SK-N-SH (cell line): ENCODE results near the gene FAM184B. TPM values are rescaled to one million over a fixed set of nuclear protein-coding genes. Genes with fewer than 3 reads are reported as not detected.

Experiments used
- CTCF ChIA-PET: fragments of 300-600, 350-600 bp; formaldehyde crosslinking; extraction: SDS; loops from one replicate; lab custom pipeline; 2021; lab: Yijun Ruan, JAX
- POLR2A ChIA-PET: fragments of 350-600 bp; sonication (Branson Sonifier 250); formaldehyde crosslinking; extraction: SDS; loops from one replicate; lab custom pipeline; 2020; ENCODE audit warnings: antibody characterized with exemption, inconsistent platforms; lab: Yijun Ruan, JAX
- DNase-seq: peaks from one replicate; pipeline ENCODE4 v3.0.0; 2012
- H2AFZ ChIP-seq: fragments of 200-600 bp; sonication (generic); 2 replicates; pipeline ENCODE4 v1.8.1; 2016; ENCODE audit warnings: antibody characterized with exemption, mild to moderate bottlenecking, low read depth
- H3F3A ChIP-seq: fragments of 200-600 bp; sonication (generic); replicated peaks from 2 replicates; pipeline ENCODE3; 2016; ENCODE audit warnings: antibody characterized with exemption, mild to moderate bottlenecking; ENCODE audit not compliant: insufficient read depth
- H3K27ac ChIP-seq, 2 experiments: fragments of 200-500 bp in 1 of 2; fragments of 200-600 bp in 1 of 2; sonication (Bioruptor generic) in 1 of 2; sonication (generic), shearing (Covaris generic) in 1 of 2; 2 replicates each; pipeline versions ENCODE4 v1.5.1 to v1.6.1; 2014 to 2016; ENCODE audit warnings: low read depth in 2 of 2, inconsistent platforms in 1 of 2, low read length in 1 of 2, mild to moderate bottlenecking in 1 of 2, mixed read lengths in 1 of 2
- H3K27me3 ChIP-seq: fragments of 200-600 bp; sonication (generic), shearing (Covaris generic); 2 replicates; pipeline ENCODE4 v1.6.1; 2016; ENCODE audit warnings: mixed run types; ENCODE audit not compliant: insufficient read depth
- H3K36me3 ChIP-seq, 2 experiments: fragments of 200-500 bp in 1 of 2; fragments of 200-600 bp in 1 of 2; sonication (Bioruptor generic) in 1 of 2; sonication (generic) in 1 of 2; replicated peaks in 1 of 2; 2 replicates each; pipeline versions ENCODE3 to v1.5.1; 2014 to 2016; ENCODE audit warnings: low read length in 1 of 2, mild to moderate bottlenecking in 1 of 2; ENCODE audit not compliant: insufficient read depth in 2 of 2, control insufficient read depth in 1 of 2
- H3K4me1 ChIP-seq, 2 experiments: fragments of 200-500 bp in 1 of 2; fragments of 200-600 bp in 1 of 2; sonication (Bioruptor generic) in 1 of 2; sonication (generic), shearing (Covaris generic) in 1 of 2; 2 replicates each; pipeline versions ENCODE4 v1.5.1 to v1.6.1; 2014 to 2016; ENCODE audit warnings: low read depth in 1 of 2, low read length in 1 of 2, mixed run types in 1 of 2; ENCODE audit not compliant: insufficient read depth in 2 of 2, control insufficient read depth in 1 of 2
- H3K4me2 ChIP-seq: fragments of 200-600 bp; sonication (generic), shearing (Covaris generic); 2 replicates; pipeline ENCODE4 v1.6.1; 2017; ENCODE audit warnings: mixed run types
- H3K4me3 ChIP-seq, 2 experiments: fragments of 200-500 bp in 1 of 2; fragments of 200-600 bp in 1 of 2; sonication (Bioruptor generic) in 1 of 2; sonication (generic), shearing (Covaris generic) in 1 of 2; 2 replicates each; pipeline versions ENCODE4 v1.5.1 to v1.8.1; 2014 to 2016; ENCODE audit warnings: low read depth in 2 of 2, inconsistent platforms in 1 of 2, low read length in 1 of 2, mild to moderate bottlenecking in 1 of 2, mixed read lengths in 1 of 2, moderate library complexity in 1 of 2
- H3K79me2 ChIP-seq: fragments of 200-600 bp; sonication (generic); 2 replicates; pipeline ENCODE4 v1.8.1; 2017; ENCODE audit warnings: mild to moderate bottlenecking; ENCODE audit not compliant: insufficient read depth
- H3K9ac ChIP-seq: fragments of 200-600 bp; sonication (generic); 2 replicates; pipeline ENCODE4 v1.6.1; 2017; ENCODE audit warnings: mixed run types
- H3K9me2 ChIP-seq: fragments of 200-600 bp; sonication (generic); 2 replicates; pipeline ENCODE4 v1.6.1; 2017; ENCODE audit warnings: mixed run types
- H3K9me3 ChIP-seq: fragments of 200-600 bp; sonication (generic); 2 replicates; pipeline ENCODE4 v1.6.1; 2017; ENCODE audit warnings: mixed run types, mild to moderate bottlenecking, moderate library complexity
- H4K20me1 ChIP-seq: fragments of 200-600 bp; sonication (generic); 2 replicates; pipeline ENCODE4 v1.6.1; 2017; ENCODE audit warnings: mild to moderate bottlenecking, mixed run types; ENCODE audit not compliant: insufficient read depth
- CHD2 ChIP-seq: fragments of 150-350 bp; IDR thresholded peaks from 2 replicates; pipeline ENCODE4 v1.6.1; 2018; ENCODE audit warnings: low read length; ENCODE audit not compliant: partially characterized antibody
- EZH2phosphoT487 ChIP-seq: fragments of 200-600 bp; sonication (generic); IDR thresholded peaks from 2 replicates; pipeline ENCODE4 v1.6.1; 2017; ENCODE audit warnings: low read depth, mixed run types, mild to moderate bottlenecking, antibody characterized with exemption, moderate library complexity, borderline replicate concordance
- FOSL2 ChIP-seq: IDR thresholded peaks from 2 replicates; pipeline ENCODE4 v1.4.0; 2012; ENCODE audit warnings: low read depth, mild to moderate bottlenecking, moderate library complexity, borderline replicate concordance
- FOXM1 ChIP-seq: IDR thresholded peaks from 2 replicates; pipeline ENCODE4 v1.4.0; 2012; ENCODE audit warnings: low read depth, mild to moderate bottlenecking
- GATA2 ChIP-seq: sonication (generic); formaldehyde crosslinking; IDR thresholded peaks from 2 replicates; pipeline ENCODE4 v1.5.0; 2020; ENCODE audit warnings: mild to moderate bottlenecking, missing genetic modification reagents
- IRF3 ChIP-seq: fragments of 150-350 bp; IDR thresholded peaks from 2 replicates; pipeline ENCODE4 v1.6.1; 2016; ENCODE audit warnings: mild to moderate bottlenecking, low read depth, low read length
- JUND ChIP-seq: IDR thresholded peaks from 2 replicates; pipeline ENCODE4 v1.4.0; 2012
- NRF1 ChIP-seq: IDR thresholded peaks from 2 replicates; pipeline ENCODE4 v1.6.1; 2012; ENCODE audit warnings: low read depth, mild to moderate bottlenecking, low read length
- PBX3 ChIP-seq: IDR thresholded peaks from 2 replicates; pipeline ENCODE4; 2012
- POLR2AphosphoS5 ChIP-seq: IDR thresholded peaks from 2 replicates; pipeline ENCODE4 v1.6.1; 2012; ENCODE audit warnings: low read depth, low read length
- RAD21 ChIP-seq: IDR thresholded peaks from 2 replicates; pipeline ENCODE4 v1.6.1; 2012; ENCODE audit warnings: mild to moderate bottlenecking, low read length
- RCOR1 ChIP-seq: fragments of 150-350 bp; IDR thresholded peaks from 2 replicates; pipeline ENCODE4 v1.6.1; 2017; ENCODE audit warnings: antibody characterized with exemption, low read length
- REST ChIP-seq: IDR thresholded peaks from 2 replicates; pipeline ENCODE4 v1.6.1; 2012; ENCODE audit warnings: mild to moderate bottlenecking, low read depth, low read length, moderate library complexity
- RFX5 ChIP-seq: IDR thresholded peaks from 2 replicates; pipeline ENCODE4 v1.6.1; 2012; ENCODE audit warnings: mild to moderate bottlenecking, improper control_type of control experiment, low read length
- RXRA ChIP-seq: IDR thresholded peaks from 2 replicates; pipeline ENCODE4 v1.4.0; 2012; ENCODE audit warnings: low read depth, mild to moderate bottlenecking, borderline replicate concordance
- SIN3A ChIP-seq: IDR thresholded peaks from 2 replicates; pipeline ENCODE4 v1.6.1; 2012; ENCODE audit warnings: low read depth, mild to moderate bottlenecking, low read length, moderate library complexity, borderline replicate concordance
- TAF1 ChIP-seq: IDR thresholded peaks from 2 replicates; pipeline ENCODE4 v1.6.1; 2012; ENCODE audit warnings: low read depth, mild to moderate bottlenecking, low read length, moderate library complexity, borderline replicate concordance
- TCF12 ChIP-seq: IDR thresholded peaks from 2 replicates; pipeline ENCODE4 v1.4.0; 2012
- WGBS: methylation state at CpG from one replicate; pipeline ENCODE4 v1.1.6; 2017; ENCODE audit warnings: low lambda C conversion rate; 5-methylcytosine and 5-hydroxymethylcytosine counted together
- polyA plus RNA-seq, 3 experiments: library from polyadenylated mRNA; depleted of rRNA; stranded (reverse); fragments of >200 nt; gene quantifications; 2 replicates each; pipeline ENCODE4 v1.2.3, GENCODE V29; 2012
- TF ChIP-seq, protein P1 (sequence below): IDR thresholded peaks from 2 replicates; pipeline ENCODE4 v1.4.0; 2012; ENCODE audit warnings: low read depth, borderline replicate concordance
- TF ChIP-seq, protein P2 (sequence below): IDR thresholded peaks from 2 replicates; pipeline ENCODE4 v1.4.0; 2012; ENCODE audit warnings: low read depth

The FAM184B gene
- polyA plus RNA-seq, 1 of the 3 experiments (the other 2 are of a cell fraction): not detected

DNA sequence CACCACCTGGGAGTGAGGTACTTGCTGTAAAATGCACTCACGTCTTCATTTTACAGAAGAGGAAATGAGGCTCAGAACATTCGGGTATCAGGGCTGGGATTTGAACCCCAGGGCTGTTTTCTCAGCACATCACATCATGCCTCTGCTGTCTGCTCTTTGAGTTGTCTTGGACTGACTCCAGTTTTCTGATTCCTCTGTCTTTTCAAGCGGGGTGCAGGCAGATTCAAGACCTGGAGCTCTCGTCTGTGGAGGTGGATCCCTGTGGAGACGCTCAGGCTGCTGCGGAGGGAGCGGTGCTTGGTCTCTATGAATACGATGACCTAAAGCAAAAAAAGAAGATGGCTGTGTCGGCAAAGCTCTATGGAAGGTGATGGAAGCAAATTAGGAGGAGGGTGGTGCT is 198.1 kb downstream of the FAM184B start (continued):
- TF ChIP-seq PBX3 (no peak), GATA2 (CRISPR knock-in tag) (no peak)
- TF ChIP-seq, protein P1, sequence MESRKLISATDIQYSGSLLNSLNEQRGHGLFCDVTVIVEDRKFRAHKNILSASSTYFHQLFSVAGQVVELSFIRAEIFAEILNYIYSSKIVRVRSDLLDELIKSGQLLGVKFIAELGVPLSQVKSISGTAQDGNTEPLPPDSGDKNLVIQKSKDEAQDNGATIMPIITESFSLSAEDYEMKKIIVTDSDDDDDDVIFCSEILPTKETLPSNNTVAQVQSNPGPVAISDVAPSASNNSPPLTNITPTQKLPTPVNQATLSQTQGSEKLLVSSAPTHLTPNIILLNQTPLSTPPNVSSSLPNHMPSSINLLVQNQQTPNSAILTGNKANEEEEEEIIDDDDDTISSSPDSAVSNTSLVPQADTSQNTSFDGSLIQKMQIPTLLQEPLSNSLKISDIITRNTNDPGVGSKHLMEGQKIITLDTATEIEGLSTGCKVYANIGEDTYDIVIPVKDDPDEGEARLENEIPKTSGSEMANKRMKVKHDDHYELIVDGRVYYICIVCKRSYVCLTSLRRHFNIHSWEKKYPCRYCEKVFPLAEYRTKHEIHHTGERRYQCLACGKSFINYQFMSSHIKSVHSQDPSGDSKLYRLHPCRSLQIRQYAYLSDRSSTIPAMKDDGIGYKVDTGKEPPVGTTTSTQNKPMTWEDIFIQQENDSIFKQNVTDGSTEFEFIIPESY: no peak
- TF ChIP-seq, all 33 proteins: peak for 0

- 74% methylated on average over 7 of the region's 7 CpGs for WGBS
- H3K9me2 ChIP-seq: no peaks in the 10 kb centered on the region
- H3K4me3 ChIP-seq: no peak overlapping the region
- no peaks in the 10 kb centered on the region for H4K20me1 ChIP-seq
- H3K9me3 ChIP-seq: no peaks in the 10 kb centered on the region
- H3K4me1 ChIP-seq: peaks cover 8 to 9% of the 10 kb centered on the region in 2 experiments; a peak in 2 of 4 replicates
- H3K27ac ChIP-seq: no peak overlapping the region
- no peak for DNase-seq
- CTCF ChIA-PET: interaction anchor here (1.0 kb wide), 1 partner anchor 227 kb away, joined by 3 read pairs; no protein-coding TSS in a partner anchor
- H3K4me2 ChIP-seq: no peak overlapping the region
- peaks cover 12 to 54% of the 10 kb centered on the region in 2 experiments for H3K36me3 ChIP-seq
- no peak overlapping the region for H3K9ac ChIP-seq
- POLR2A ChIA-PET: no interaction called here
- peaks cover 20% of the 10 kb centered on the region; the same call in 1 of the 2 replicates for H3K79me2 ChIP-seq
- TF ChIP-seq REST (no peak), JUND (no peak), NRF1 (no peak), SIN3A (no peak), RCOR1 (no peak), TAF1 (no peak), RFX5 (no peak), EZH2phosphoT487 (no peak), CHD2 (no peak), IRF3 (no peak), RAD21 (no peak), FOSL2 (no peak), RXRA (no peak), FOXM1 (no peak), TCF12 (no peak), POLR2AphosphoS5 (no peak)
- TF ChIP-seq, protein P2, sequence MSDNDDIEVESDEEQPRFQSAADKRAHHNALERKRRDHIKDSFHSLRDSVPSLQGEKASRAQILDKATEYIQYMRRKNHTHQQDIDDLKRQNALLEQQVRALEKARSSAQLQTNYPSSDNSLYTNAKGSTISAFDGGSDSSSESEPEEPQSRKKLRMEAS: no peak
- peaks cover 2% of the 10 kb centered on the region for H3F3A ChIP-seq
- no peak overlapping the region for H2AFZ ChIP-seq
- no peaks in the 10 kb centered on the region for H3K27me3 ChIP-seq
Measured at GRCh38 chr4:17580969-17581368, 200.5 kb downstream of the FAM184B start.
